Right atrium auricular region (tissue), 2 donors: ENCODE results near the gene SPEN. TPM values are rescaled to one million over a fixed set of nuclear protein-coding genes. Genes with fewer than 3 reads are reported as not detected.

Experiments used
- DNase-seq: peaks from one replicate; pipeline ENCODE4 v3.0.0-alpha.2; 2019; ENCODE audit warnings: low spot score
- H3K27ac ChIP-seq, 2 donors: fragments of 200-600 bp; sonication (generic); 1 replicate in 1 of 2; 2 replicates in 1 of 2; pipeline ENCODE4 v1.5.1; 2016 to 2019
- H3K27me3 ChIP-seq, 2 donors: fragments of 200-600 bp; sonication (generic); one replicate each; pipeline versions ENCODE4 v1.5.1 to v1.6.0; 2017 to 2019
- H3K36me3 ChIP-seq: fragments of 200-600 bp; sonication (generic); one replicate; pipeline ENCODE4 v1.5.1; 2016
- H3K4me1 ChIP-seq, 2 donors: fragments of 200-600 bp; sonication (generic); one replicate each; pipeline versions ENCODE4 v1.5.1 to v1.6.0; 2017 to 2019
- H3K4me3 ChIP-seq, 2 donors: fragments of 200-600 bp; sonication (generic); 1 replicate in 1 of 2; 2 replicates in 1 of 2; pipeline ENCODE4 v1.5.1; 2017 to 2019; ENCODE audit warnings: mild to moderate bottlenecking in 1 of 2, moderate library complexity in 1 of 2
- H3K9me3 ChIP-seq, 2 donors: fragments of 200-600 bp; sonication (generic); one replicate each; pipeline ENCODE4 v1.5.1; 2019
- CTCF ChIP-seq, 2 donors: fragments of 200-600 bp; sonication (generic); IDR thresholded peaks; one replicate each; pipeline ENCODE4 v1.5.1; 2019; ENCODE audit warnings: antibody characterized with exemption in 2 of 2
- total RNA-seq, 2 donors: library from RNA; depleted of rRNA; stranded (reverse); fragments of >200 nt; gene quantifications; one replicate each; pipeline ENCODE4 v1.1.0, GENCODE V29; 2016

Gene SPEN
- total RNA-seq, result 10 to 100 TPM; 25.0 to 32.9 TPM

- no peak for TF ChIP-seq CTCF (IDR thresholded peaks at IDR 0.05)
- Histone ChIP-seq H3K36me3 (no peaks in the 10 kb centered on the region), H3K27ac (peak within 1 kb of the TSS; percentile 97 to 98), H3K4me3 (peak within 1 kb of the TSS; percentile 88 to 91), H3K9me3 (no peaks in the 10 kb centered on the region), H3K4me1 (peaks cover 0 to 40% of the 10 kb centered on the region in 2 donors), H3K27me3 (no peaks in the 10 kb centered on the region)
- peak; percentile 95 for DNase-seq
Observed at GRCh38 chr1:15847100-15847892, at the start of gene SPEN. TSS of gene SPEN (plus strand) at chr1:15847707. CDS start at chr1:15848068, 361 bp downstream.

- peak; percentile 88 for DNase-seq
- no peaks in the 10 kb centered on the region for H3K36me3 ChIP-seq
- H3K27me3 ChIP-seq, result no peaks in the 10 kb centered on the region
- H3K9me3 ChIP-seq, result no peaks in the 10 kb centered on the region
- no peak for TF ChIP-seq CTCF (IDR thresholded peaks at IDR 0.05)
- peak overlapping the region; percentile 47 to 59 for H3K27ac ChIP-seq
- no peak overlapping the region for H3K4me3 ChIP-seq
- H3K4me1 ChIP-seq, result peaks cover 0 to 26% of the 10 kb centered on the region in 2 donors
Observed at GRCh38 chr1:15799004-15799867, 48.3 kb upstream of the SPEN start.

- H3K27me3 ChIP-seq, result no peaks in the 10 kb centered on the region
- no peak overlapping the region for H3K4me3 ChIP-seq
- H3K9me3 ChIP-seq, result no peaks in the 10 kb centered on the region
- peak; percentile 59 for DNase-seq
- peaks cover 0 to 26% of the 10 kb centered on the region in 2 donors for H3K4me1 ChIP-seq
- peak overlapping the region; percentile 47 to 59 for H3K27ac ChIP-seq
- H3K36me3 ChIP-seq, result no peaks in the 10 kb centered on the region
- TF ChIP-seq CTCF (IDR thresholded peaks at IDR 0.05), result no peak
Observed at GRCh38 chr1:15799928-15800835, 47.3 kb upstream of the SPEN start.

GRCh38 chr1:15802234-15802965 lies 45.1 kb upstream of the SPEN start:
- TF ChIP-seq CTCF (IDR thresholded peaks at IDR 0.05), result no peak
- Histone ChIP-seq H3K36me3 (no peaks in the 10 kb centered on the region), H3K9me3 (no peaks in the 10 kb centered on the region), H3K27me3 (no peaks in the 10 kb centered on the region), H3K4me3 (no peak overlapping the region), H3K27ac (no peak overlapping the region), H3K4me1 (peaks cover 0 to 26% of the 10 kb centered on the region in 2 donors)
- DNase-seq, result no peak

GRCh38 chr1:15803380-15803779 lies 44.1 kb upstream of the SPEN start:
- peaks cover 0 to 26% of the 10 kb centered on the region in 2 donors for H3K4me1 ChIP-seq
- H3K9me3 ChIP-seq, result no peaks in the 10 kb centered on the region
- H3K4me3 ChIP-seq, result no peak overlapping the region
- no peaks in the 10 kb centered on the region for H3K36me3 ChIP-seq
- TF ChIP-seq CTCF (IDR thresholded peaks at IDR 0.05), result peak in 1 of 2 donors; percentile 53
- no peak for DNase-seq
- no peak overlapping the region for H3K27ac ChIP-seq
- no peaks in the 10 kb centered on the region for H3K27me3 ChIP-seq
